ENCODE measurements around the gene ERBB4. TPM values are rescaled to one million over a fixed set of nuclear protein-coding genes. Genes with fewer than 3 reads are reported as not detected.

Gene ERBB4
- polyA plus RNA-seq, 1 of the 3 experiments (the other 2 are of a cell fraction) = 0.05 TPM

GRCh38 chr2:212208467-212208866 is 330.1 kb downstream of the ERBB4 start:
- POLR2A ChIA-PET = no interaction called here
- CTCF ChIA-PET = interaction anchor here (1.4 kb wide), 1 partner anchor 34 kb away, joined by 4 read pairs; no protein-coding TSS in a partner anchor
- WGBS (ENCODE audit: low lambda C conversion rate) = 56% methylated on average over 1 of the region's 1 CpG

GRCh38 chr2:212197776-212198175 is 340.8 kb downstream of the ERBB4 start:
- Histone ChIP-seq H3K27ac (ENCODE audit: low read depth in 2 of 2, low read length in 1 of 2) (no peak overlapping the region), H3K79me2 (ENCODE audit: insufficient read depth) (no peaks in the 10 kb centered on the region), H3K4me1 (ENCODE audit: control insufficient read depth in 1 of 2, insufficient read depth in 2 of 2, low read depth in 1 of 2, low read length in 1 of 2) (no peaks in the 10 kb centered on the region; a peak in 1 of 4 replicates), H3K36me3 (replicated peaks in 1 of 2; ENCODE audit: control insufficient read depth in 1 of 2, insufficient read depth in 2 of 2, low read length in 1 of 2) (no peaks in the 10 kb centered on the region), H3K4me2 (no peak overlapping the region), H2AFZ (ENCODE audit: low read depth) (no peak overlapping the region), H4K20me1 (ENCODE audit: insufficient read depth) (no peaks in the 10 kb centered on the region), H3K9ac (no peak overlapping the region), H3K27me3 (ENCODE audit: insufficient read depth) (no peaks in the 10 kb centered on the region), H3K4me3 (ENCODE audit: low read depth in 2 of 2, low read length in 1 of 2) (no peak overlapping the region), H3K9me2 (no peaks in the 10 kb centered on the region), H3F3A (replicated peaks; ENCODE audit: insufficient read depth) (no peaks in the 10 kb centered on the region), H3K9me3 (no peaks in the 10 kb centered on the region)
- ChIA-PET POLR2A (no interaction called here), CTCF (no interaction called here)
- no peak for TF ChIP-seq REST (IDR thresholded peaks at IDR 0.05; ENCODE audit: low read depth, low read length)
- TF ChIP-seq USF2 (IDR thresholded peaks at IDR 0.05; ENCODE audit: borderline replicate concordance, low read depth, low read length) = no peak
- no peak for DNase-seq
- 89% methylated on average over 1 of the region's 1 CpG for WGBS (ENCODE audit: low lambda C conversion rate)

More at GRCh38 chr2:212208467-212208866, 330.1 kb downstream of the ERBB4 start:
- H3K27me3 ChIP-seq (ENCODE audit: insufficient read depth) = no peaks in the 10 kb centered on the region
- H3K9me2 ChIP-seq = no peaks in the 10 kb centered on the region
- no peaks in the 10 kb centered on the region for H3K36me3 ChIP-seq (replicated peaks in 1 of 2; ENCODE audit: control insufficient read depth in 1 of 2, insufficient read depth in 2 of 2, low read length in 1 of 2)
- TF ChIP-seq REST (IDR thresholded peaks at IDR 0.05; ENCODE audit: low read depth, low read length) (no peak), GATA2 (CRISPR knock-in tag; IDR thresholded peaks at IDR 0.05) (no peak), RAD21 (IDR thresholded peaks at IDR 0.05; ENCODE audit: low read length) (no peak)
- H3K4me1 ChIP-seq (ENCODE audit: control insufficient read depth in 1 of 2, insufficient read depth in 2 of 2, low read depth in 1 of 2, low read length in 1 of 2) = no peaks in the 10 kb centered on the region
- no peaks in the 10 kb centered on the region for H3K9me3 ChIP-seq
- H3F3A ChIP-seq (replicated peaks; ENCODE audit: insufficient read depth) = no peaks in the 10 kb centered on the region
- no peak overlapping the region for H2AFZ ChIP-seq (ENCODE audit: low read depth)
- no peak overlapping the region for H3K27ac ChIP-seq (ENCODE audit: low read depth in 2 of 2, low read length in 1 of 2)
- no peak overlapping the region for H3K4me3 ChIP-seq (ENCODE audit: low read depth in 2 of 2, low read length in 1 of 2)
- H4K20me1 ChIP-seq (ENCODE audit: insufficient read depth) = no peaks in the 10 kb centered on the region
- no peak for DNase-seq
- no peak overlapping the region for H3K9ac ChIP-seq
- H3K4me2 ChIP-seq = no peak overlapping the region
- no peaks in the 10 kb centered on the region for H3K79me2 ChIP-seq (ENCODE audit: insufficient read depth)

Measured in SK-N-SH (cell line).